GM12875 (cell line): ENCODE results near the gene DDX56.

Source experiments
- H3K4me3 ChIP-seq: one replicate; pipeline ENCODE4 v1.5.1; 2011; ENCODE audit warnings: low read depth, low read length, control low read depth
- TF ChIP-seq, protein P1 (sequence below): IDR thresholded peaks from 2 replicates; pipeline ENCODE4 v1.5.1; 2011; ENCODE audit warnings: low read depth, mild to moderate bottlenecking, control low read depth, inconsistent platforms, low read length, moderate library complexity, borderline replicate concordance; ENCODE audit not compliant: insufficient read depth

The DDX56 gene

DNA sequence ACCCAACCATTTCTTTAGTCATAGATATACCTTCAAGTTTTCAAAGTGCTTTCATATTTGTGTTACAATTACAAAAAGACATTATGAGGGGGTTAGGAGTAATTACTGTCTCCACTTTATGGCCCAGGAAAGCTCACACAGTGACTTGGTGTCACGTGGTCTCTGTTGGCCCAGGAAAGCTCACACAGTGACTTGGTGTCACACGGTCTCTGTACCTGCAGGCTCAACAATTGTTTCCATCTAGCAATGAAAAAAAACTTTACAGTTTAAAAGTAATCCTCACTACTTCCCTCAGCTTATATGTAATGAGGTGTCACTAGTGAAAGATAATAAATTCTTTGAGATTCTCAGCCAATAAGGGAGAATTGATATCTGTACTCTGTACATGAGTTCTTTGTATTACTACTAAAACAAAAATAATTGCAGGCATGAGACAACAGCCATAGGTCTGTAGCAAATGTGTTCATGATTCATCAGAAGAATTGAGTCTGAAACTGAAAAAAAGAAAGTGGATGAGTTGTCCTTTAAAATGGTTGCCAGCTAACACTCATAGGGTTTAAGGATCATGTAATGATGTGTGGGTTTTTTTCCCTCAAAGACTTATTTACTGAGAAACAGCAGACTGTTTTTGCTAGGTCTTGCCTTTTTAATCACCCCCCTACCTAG is 43.6 kb upstream of the DDX56 start:
- TF ChIP-seq, protein P1, sequence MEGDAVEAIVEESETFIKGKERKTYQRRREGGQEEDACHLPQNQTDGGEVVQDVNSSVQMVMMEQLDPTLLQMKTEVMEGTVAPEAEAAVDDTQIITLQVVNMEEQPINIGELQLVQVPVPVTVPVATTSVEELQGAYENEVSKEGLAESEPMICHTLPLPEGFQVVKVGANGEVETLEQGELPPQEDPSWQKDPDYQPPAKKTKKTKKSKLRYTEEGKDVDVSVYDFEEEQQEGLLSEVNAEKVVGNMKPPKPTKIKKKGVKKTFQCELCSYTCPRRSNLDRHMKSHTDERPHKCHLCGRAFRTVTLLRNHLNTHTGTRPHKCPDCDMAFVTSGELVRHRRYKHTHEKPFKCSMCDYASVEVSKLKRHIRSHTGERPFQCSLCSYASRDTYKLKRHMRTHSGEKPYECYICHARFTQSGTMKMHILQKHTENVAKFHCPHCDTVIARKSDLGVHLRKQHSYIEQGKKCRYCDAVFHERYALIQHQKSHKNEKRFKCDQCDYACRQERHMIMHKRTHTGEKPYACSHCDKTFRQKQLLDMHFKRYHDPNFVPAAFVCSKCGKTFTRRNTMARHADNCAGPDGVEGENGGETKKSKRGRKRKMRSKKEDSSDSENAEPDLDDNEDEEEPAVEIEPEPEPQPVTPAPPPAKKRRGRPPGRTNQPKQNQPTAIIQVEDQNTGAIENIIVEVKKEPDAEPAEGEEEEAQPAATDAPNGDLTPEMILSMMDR, result no peak
- no peak overlapping the region for H3K4me3 ChIP-seq

DNA sequence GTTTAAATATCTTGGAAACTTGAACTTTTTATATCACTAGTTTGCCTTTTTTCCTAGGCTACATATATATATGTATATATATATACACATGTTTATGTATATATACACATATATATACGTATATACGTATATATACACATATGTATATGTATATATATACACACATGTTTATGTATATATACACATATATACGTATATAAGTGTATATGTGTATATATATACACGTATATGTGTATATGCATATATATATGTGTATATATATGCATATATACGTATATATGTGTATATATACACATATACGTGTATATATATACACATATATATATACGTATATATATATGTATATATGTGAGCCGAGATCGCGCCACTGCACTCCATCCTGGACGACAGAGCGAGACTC is 42.8 kb upstream of the DDX56 start:
- TF ChIP-seq, protein P1, result no peak
- no peak overlapping the region for H3K4me3 ChIP-seq

DNA sequence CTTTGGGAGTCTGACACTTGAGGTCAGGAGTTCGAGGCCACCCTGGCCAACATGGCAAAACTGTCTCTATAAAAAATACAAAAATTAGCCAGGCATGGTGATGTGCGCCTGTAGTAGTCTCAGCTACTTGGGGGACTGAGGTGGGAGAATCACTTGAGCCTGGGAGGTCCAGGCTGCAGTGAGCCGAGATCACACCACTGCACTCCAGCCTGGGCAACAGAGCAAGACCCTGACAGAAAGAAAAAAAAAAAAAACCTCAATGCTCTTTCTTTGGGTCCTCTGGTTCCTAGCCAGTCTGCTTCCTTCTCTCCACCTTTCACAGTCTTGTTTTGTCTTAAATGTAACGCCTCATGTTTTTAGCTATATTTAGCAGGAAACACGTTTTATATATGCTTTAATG is 42.1 kb upstream of the DDX56 start:
- H3K4me3 ChIP-seq, result no peak overlapping the region
- TF ChIP-seq, protein P1, result no peak

DNA sequence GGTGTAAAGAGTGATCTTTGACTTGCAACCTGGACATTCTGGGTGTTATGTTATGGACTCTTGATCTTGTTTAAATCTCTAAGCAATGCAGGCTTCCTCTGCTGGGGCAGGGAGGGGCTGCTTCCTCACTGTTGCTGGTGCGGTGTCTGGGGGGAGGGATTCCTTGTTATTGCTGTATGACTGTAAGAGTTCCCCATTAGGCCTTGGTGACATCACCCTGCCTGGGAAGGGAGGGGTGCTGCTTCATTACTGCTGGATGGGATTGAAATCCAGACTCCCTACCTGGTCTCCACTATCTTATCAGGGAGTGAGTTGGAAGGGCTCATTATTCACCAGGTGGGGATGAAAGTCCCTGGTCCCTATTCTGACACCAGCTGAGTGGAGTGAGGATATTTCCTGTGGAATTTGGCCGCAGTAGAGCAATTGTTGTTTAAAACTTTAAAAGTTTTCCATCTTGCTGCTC is 41.5 kb upstream of the DDX56 start:
- TF ChIP-seq, protein P1, result no peak
- H3K4me3 ChIP-seq, result no peak overlapping the region

DNA sequence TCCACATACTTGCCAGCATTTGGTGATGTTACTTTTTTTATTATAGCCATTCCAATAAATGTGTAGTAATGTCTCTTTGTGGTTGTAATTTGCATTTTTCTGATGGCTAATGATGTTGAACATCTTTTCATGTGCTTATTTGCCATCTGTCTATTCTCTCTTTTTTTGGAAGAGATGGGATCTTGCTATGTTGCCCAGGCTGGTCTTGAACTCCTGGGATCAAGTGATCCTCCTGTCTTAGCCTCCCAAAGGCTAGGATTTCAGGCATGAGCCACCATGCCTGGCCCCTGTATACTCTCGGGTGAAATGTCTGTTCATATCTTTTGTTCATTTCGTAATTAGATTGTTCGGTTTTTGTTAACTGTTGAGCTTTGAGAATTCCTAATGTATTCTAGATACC is 36.1 kb upstream of the DDX56 start:
- H3K4me3 ChIP-seq, result no peak overlapping the region
- TF ChIP-seq, protein P1, result no peak

DNA sequence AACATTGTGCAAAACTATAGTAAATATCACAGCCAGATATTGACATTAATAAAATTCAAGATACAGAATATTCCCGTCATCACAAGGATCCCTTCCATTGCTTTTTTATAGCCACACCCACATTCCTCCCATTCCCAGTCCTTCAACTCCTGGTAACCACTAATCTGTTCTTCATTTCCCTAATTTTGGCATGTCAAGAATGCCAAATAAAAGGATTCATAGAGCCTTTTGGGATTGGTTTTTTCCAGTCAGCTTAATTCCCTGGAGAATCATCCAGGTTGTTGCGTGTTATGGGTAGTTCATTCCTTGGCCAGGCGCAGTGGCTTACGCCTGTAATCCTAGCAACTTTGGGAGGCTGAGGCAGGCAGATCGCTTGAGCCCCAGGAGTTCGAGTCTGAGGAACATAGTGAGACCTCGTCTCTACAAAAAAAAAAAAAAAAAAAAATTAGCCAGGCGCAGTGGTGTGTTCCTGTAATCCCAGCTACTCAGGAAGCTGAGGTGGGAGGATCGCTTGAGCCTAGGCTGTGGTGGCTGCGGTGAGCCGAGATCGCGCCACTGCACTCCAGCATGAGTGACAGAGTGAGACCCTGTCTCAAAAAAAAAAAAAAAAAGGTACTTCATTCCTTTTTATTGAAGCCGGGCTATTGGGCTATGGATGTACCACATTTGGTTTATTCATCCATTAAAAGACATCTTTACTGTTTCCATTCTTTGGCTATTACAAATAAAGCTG is 35.4 kb upstream of the DDX56 start:
- H3K4me3 ChIP-seq, result no peak overlapping the region
- TF ChIP-seq, protein P1, result no peak
